ENCODE data around the gene PRSS53. TPM values are rescaled to one million over a fixed set of nuclear protein-coding genes. Genes with fewer than 3 reads are reported as not detected.

The PRSS53 gene
- total RNA-seq, 4 donors from 2014 or later: 0.93 to 1.9 (median 1.6) TPM

Other genes starting within 250 kb of the PRSS53 start
- 10 to 100 TPM; 43.6 to 67.6 (median 47.9) TPM for gene BCL7C, start 194.9 kb downstream of the PRSS53 start, total RNA-seq
- gene CTF1, start 192.3 kb downstream of the PRSS53 start, total RNA-seq: 1 to 10 TPM; 2.6 to 7.5 (median 5.6) TPM
- 10 to 100 TPM; 11.7 to 24.0 (median 14.4) TPM for gene FBXL19, start 165.4 kb downstream of the PRSS53 start, total RNA-seq
- 10 to 100 TPM; 32.9 to 49.5 (median 40.2) TPM for gene ORAI3, start 139.9 kb downstream of the PRSS53 start, total RNA-seq
- gene SETD1A, start 131.2 kb downstream of the PRSS53 start, total RNA-seq: 10 to 100 TPM in 2 of 4 donors, 1 to 10 TPM in 2; 7.7 to 11.4 (median 9.2) TPM
- gene HSD3B7, start 103.7 kb downstream of the PRSS53 start, total RNA-seq: 10 to 100 TPM in 2 of 4 donors, 1 to 10 TPM in 2; 4.0 to 13.8 (median 10.9) TPM
- gene STX1B, start 78.3 kb downstream of the PRSS53 start, total RNA-seq: under 1 TPM in 2 of 4 donors, not detected in 2; 0.34 to 0.40 TPM
- gene STX4, start 55.4 kb downstream of the PRSS53 start, total RNA-seq: 10 to 100 TPM; 26.8 to 47.6 (median 39.9) TPM
- gene ZNF668, start 14.7 kb downstream of the PRSS53 start, total RNA-seq: 10 to 100 TPM in 3 of 4 donors, 1 to 10 TPM in 1; 9.0 to 15.2 (median 11.9) TPM
- gene ZNF646, start 14.5 kb downstream of the PRSS53 start, total RNA-seq: 10 to 100 TPM; 13.3 to 20.1 (median 17.7) TPM
- 100 to 1,000 TPM in 2 of 4 donors, 10 to 100 TPM in 2; 58.7 to 145 (median 104) TPM for gene VKORC1, start 5.9 kb upstream of the PRSS53 start, total RNA-seq
- gene BCKDK, start 19.4 kb upstream of the PRSS53 start, total RNA-seq: 10 to 100 TPM; 30.1 to 52.0 (median 40.5) TPM
- gene KAT8, start 28.7 kb upstream of the PRSS53 start, total RNA-seq: 100 to 1,000 TPM in 3 of 4 donors, 10 to 100 TPM in 1; 90.0 to 121 (median 113) TPM
- gene PRSS8, start 46.8 kb upstream of the PRSS53 start, total RNA-seq: 10 to 100 TPM; 42.1 to 89.9 (median 72.8) TPM
- gene PRSS36, start 61.1 kb upstream of the PRSS53 start, total RNA-seq: 1 to 10 TPM; 1.4 to 6.6 (median 3.0) TPM
- gene FUS, start 91.2 kb upstream of the PRSS53 start, total RNA-seq: 10 to 100 TPM; 41.7 to 88.5 (median 70.5) TPM
- gene PYCARD, start 113.8 kb upstream of the PRSS53 start, total RNA-seq: 10 to 100 TPM in 2 of 4 donors, 1 to 10 TPM in 2; 4.8 to 21.4 (median 12.4) TPM
- gene TRIM72, start 125.2 kb upstream of the PRSS53 start, total RNA-seq: under 1 TPM in 2 of 4 donors, not detected in 2; under 0.01 to 0.11 TPM
- gene PYDC1, start 128.2 kb upstream of the PRSS53 start, total RNA-seq: not detected
- gene ITGAM, start 171.0 kb upstream of the PRSS53 start, total RNA-seq: 1 to 10 TPM; 2.8 to 5.0 (median 4.0) TPM